AG08395 (cell line): ENCODE measurements around the gene TMEM247.
A peak's percentile ranks its signal among the peaks of the same experiment; 100 is the strongest.
"Not testable (repeated sequence)": the region's sequence is repeated elsewhere in the genome, so short reads cannot be mapped to it uniquely, and the experiment has no call there.

Experiments
- DNase-seq: peaks from one replicate; pipeline ENCODE4 v3.0.0; 2012; ENCODE audit warnings: mixed read lengths, low spot score

TMEM247 gene

GRCh38 chr2:46458763-46459500, 20.4 kb upstream of the TMEM247 start:
- no peak for DNase-seq

DNA sequence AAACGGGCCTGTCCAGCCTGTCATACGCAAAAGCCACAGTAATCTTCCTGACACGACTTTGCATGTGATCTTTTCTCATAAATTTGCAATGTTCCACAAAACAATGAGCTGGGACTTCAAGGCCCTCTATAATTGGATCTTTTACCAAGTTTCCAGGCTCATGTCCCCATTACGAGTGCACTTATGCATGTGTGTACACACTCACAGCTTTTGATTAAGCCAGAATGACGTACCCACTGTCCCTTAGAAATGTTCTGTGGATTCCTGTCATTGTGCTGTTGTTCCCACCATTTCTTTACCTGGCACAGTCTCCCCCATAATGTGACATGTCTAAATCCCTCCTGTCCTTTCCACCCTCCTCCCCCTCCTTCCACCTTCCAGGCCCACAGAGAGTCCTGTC, 19.7 kb upstream of the TMEM247 start:
- DNase-seq, result no peak

- DNase-seq, result no peak
Measured at GRCh38 chr2:46460241-46460921, 19.0 kb upstream of the TMEM247 start.

DNA sequence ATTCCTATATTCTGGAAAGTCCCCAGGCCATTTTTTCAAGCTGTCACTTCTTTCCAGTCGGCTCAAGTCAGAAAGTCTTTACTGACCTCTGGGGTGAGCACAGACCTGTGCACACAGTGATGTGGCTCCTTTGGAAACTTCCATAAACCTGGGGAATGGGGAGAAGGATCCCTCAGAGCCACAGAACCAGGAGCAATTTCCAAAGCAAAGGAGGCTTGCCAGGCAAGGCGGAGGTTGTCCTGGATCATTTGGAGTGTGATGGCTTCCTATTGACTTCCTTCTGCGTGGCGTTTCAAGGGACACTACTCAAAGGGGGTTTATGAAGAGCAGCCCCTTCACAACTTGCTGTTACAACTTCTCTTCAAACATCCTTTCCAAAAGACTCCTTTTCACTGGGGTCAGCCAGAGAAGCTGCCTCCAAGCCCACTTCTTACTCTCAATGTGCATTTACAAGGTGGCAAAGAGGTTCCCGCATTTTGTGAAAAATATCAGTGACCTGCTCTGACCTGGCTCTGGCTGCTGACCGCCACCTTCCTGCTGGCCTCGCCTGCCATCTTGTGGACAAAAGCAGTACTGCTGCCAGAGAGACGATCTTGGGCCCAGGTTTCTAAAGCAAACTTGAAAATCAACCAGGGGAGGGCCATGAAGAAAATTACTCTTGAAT, 18.2 kb upstream of the TMEM247 start:
- peak; percentile 78 for DNase-seq

DNA sequence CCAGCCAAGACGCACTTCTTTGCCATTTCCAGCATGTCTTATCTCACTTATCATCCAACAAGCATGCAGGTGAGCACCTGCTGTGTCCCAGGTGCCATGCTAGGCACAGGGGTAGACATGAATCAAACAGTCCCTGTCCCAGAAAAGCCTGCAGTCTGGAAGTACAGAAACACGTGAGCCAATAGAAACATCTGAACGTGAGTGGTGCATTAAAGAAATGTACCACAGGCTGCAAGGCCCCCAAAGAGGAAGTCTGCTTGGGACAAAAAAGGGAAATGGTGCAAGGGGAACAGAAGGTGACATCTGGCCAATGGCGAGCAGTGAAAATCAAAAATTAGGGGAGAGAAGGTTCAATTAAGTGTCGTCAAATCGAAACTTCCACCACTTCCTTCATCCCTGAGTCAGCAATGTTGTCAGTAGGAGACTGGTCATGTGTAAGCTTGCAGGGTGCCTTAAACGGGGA, 17.6 kb upstream of the TMEM247 start:
- no peak for DNase-seq

- no peak for DNase-seq
Measured at GRCh38 chr2:46462936-46463335, 16.4 kb upstream of the TMEM247 start.

GRCh38 chr2:46469116-46469515, 10.2 kb upstream of the TMEM247 start:
- no peak for DNase-seq

- no peak for DNase-seq
Measured at GRCh38 chr2:46469700-46470099, 9.7 kb upstream of the TMEM247 start.

DNA sequence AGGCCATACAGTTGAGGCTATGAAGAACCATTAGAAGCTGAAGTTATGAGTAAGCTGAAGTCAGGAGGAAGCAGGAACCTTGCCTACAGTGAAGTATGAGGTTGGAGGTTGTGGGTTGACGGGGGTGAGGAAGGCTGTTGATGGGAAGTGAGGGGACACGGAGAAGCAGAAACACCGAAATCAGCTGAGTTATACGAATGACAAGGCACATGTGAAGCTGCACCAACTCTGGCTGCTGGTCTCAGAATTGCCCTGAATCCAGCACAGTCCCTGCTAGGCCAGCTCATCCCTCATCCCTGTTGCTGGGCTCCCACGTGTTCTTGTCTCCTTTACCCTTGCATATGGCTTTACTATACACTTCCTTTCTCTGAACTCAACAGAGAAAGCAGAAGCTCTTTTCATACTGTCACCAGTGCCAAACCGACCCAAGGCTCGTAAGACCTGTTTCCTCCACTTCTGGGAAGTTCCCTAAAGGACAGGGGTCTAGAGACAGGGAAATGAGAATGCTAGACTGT, 9.2 kb upstream of the TMEM247 start:
- DNase-seq, result no peak

DNA sequence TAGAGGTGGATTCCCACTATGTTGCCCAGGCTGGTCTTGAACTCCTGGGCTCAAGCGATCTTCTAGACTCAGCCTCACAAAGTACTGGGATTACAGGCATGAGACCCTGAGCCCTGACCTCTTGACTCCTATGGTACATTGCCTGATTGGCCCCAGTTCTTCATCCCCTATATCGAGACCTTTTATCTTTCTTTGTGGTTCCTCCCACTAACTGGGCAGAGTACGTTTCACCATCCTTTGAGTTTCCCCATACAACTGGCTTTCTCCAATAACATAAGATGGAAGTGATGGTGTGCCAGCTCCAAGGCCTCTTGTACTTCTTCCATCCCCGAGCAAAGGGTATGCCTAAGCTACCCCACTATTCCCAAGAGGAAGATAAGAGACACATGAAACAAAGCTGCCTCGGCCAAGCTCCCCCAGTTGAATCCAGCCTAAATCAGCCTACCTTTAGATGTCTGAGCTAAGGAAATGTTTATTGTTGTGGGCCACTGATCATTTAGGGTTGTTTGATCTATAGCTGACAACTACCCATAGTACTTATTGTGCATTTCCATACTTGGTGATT, 8.3 kb upstream of the TMEM247 start:
- no peak for DNase-seq

GRCh38 chr2:46471697-46472096, 7.7 kb upstream of the TMEM247 start:
- no peak for DNase-seq

DNA sequence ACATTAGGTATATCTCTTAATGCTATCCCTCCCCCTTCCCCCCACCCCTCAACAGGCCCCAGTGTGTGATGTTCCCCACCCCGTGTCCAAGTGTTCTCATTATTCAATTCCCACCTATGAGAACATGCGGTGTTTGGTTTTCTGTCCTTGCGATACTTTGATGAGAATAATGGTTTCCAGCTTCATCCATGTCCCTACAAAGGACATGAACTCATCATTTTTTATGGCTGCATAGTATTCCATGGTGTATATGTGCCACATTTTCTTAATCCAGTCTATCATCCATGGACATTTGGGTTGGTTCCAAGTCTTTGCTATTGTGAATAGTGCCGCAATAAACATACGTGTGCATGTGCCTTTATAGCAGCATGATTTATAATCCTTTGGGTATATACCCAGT, 7.2 kb upstream of the TMEM247 start:
- not testable (repeated sequence) for DNase-seq

GRCh38 chr2:46477462-46477861, 1.9 kb upstream of the TMEM247 start:
- DNase-seq, result not testable (repeated sequence)

DNA sequence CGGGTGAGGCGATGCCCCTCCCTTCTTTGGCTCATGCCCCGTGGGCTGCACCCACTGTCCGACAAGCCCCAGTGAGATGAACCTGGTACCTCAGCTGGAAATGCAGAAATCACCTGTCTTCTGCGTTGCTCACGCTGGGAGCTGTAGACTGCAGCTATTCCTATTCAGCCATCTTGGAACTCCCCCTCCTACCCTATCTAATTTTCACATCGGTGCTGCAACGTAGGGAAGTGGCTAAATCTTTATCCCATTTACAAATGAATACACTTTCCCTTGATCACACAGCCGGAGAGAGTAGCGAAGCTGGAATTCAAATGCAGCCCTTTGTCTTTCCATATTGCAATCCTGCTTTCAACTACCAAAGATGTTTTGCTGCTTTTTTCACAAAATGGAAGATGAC, 1.4 kb upstream of the TMEM247 start:
- DNase-seq, result no peak

GRCh38 chr2:46480562-46480961, 1.2 kb downstream of the TMEM247 start:
- DNase-seq, result no peak

DNA sequence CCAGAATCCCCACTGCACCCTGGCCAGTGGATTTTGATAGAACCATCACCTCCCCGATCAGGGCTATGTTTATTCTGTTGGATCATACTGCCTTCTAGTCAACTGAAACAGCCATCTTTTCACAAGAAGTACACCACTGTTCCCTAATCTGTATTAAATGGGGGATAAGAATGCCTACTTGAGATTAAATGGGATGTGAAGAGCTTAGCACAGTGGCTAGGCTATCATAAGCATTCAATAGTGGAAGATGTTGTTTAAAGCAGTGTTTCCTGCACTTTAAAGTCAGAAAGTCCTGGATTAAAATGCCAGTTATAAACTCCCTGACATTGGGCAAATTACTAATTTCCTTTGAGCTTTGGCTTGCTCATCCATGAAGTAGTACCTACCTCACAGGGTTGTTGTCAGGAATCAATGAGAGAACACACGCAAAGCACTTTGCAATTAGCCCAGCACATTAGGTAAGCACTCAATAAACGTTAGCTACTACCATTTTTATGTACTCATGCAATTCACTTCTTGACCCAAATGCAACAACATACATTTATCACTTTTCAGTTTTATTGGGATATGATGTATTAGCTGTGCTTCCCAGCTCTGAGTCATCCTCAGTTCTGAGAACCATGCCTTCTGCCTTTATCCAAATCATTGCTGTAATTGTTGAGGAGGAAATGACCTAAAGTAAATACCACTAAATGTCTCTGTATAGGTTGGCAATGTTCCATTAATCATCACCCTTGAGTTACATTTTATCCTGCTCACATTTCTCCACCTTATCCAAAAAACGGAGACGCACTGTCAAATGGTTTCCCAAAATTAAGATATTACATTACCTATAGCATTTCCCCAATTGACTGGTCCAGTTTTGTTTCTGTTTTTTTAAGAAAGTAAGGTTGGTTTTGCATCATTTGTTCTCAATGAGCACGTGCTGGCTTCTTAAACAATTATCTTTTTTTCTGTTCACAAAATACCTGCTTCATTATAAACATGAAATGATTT, 2.1 kb downstream of the TMEM247 start:
- peak; percentile 54 for DNase-seq

DNA sequence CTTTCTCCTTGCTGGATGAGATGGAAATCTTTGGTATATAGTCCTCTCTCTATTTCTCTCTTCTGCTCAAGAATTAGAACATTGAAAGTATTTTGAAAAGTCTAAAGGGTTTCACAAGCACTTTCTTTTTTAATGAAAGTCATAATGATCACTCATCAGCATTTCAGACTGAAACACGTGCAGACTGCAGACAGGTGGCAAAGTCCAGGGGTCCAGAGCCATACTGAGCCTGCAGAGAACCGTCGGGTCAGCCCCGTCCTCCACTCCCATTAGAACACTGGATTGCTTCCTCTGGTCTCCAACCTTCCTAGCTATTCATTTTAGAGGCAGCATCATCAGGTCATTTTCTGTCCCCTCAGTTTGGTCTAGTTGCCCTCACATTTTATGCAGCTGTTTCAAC, 3.1 kb downstream of the TMEM247 start:
- no peak for DNase-seq

DNA sequence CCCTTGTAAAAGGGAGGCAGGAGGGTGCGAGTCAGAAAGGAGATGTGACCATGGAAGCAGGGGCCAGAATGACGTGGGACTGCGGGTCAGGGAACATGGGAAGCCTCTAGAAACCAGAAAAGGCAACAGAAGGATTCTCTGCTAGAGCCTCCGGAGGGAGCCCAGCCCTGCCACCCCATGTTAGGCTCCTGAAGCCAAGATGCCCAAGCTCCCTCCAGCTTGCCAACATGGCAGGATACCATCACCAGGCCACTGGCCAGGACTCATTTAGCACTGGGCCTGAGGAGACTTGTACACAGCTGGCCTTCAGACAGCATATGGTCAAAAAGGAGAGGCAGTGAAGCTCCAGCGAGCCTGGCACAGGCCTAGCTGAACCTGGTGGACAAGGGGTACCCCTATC, 5.6 kb downstream of the TMEM247 start:
- no peak for DNase-seq

DNA sequence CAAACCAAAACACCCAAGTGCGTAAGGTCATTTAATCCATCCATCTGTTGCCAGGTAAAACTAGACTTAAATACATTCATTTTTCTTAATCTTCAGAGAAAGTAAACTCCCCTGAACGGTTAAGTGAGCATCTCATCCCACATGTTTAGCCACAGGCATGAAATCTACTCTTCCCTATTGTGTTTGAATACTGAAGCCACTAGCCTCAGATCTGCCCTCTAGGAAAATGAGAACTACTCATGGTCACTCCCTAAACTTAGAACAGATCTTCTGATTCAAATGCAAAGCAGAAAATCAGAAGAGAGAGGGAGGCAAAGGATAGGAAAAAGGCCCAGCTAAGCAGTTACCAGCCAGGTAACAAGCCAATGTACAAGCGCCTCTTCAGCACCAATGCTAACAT, 7.1 kb downstream of the TMEM247 start:
- no peak for DNase-seq

GRCh38 chr2:46487667-46488335, 8.4 kb downstream of the TMEM247 start:
- DNase-seq, result peak; percentile 94

GRCh38 chr2:46488389-46488788, 9.0 kb downstream of the TMEM247 start:
- no peak for DNase-seq
